Endothelial cell of umbilical vein (primary cell): ENCODE data around the gene PAFAH2. TPM values are rescaled to one million over a fixed set of nuclear protein-coding genes. Genes with fewer than 3 reads are reported as not detected.

Experiments used
- BruUV-seq: library from RNA; stranded (reverse); fragments of 400-500 nt; replicated peaks from 2 replicates; lab custom pipeline; 2021; lab: Mats Ljungman, UMichigan
- CTCF ChIA-PET: fragments of 300-600, 350-600 bp; sonication (Branson Sonifier 250); formaldehyde crosslinking; loops from one replicate; lab custom pipeline; 2021; ENCODE audit warnings: antibody characterized with exemption, inconsistent platforms; lab: Charles Lee
- POLR2A ChIA-PET: fragments of 300-600, 350-600 bp; sonication (Branson Sonifier 250); formaldehyde crosslinking; loops from one replicate; lab custom pipeline; 2021; ENCODE audit warnings: antibody characterized with exemption, inconsistent platforms; lab: Charles Lee
- DNase-seq: peaks from one replicate; pipeline ENCODE4 v3.0.0-alpha.2; 2011; ENCODE audit warnings: low read depth, low spot score
- FAIRE-seq: peaks from 2 replicates; lab custom pipeline; 2011; peaks lifted over from hg19 to GRCh38; lab: Jason Lieb, UNC
- H2AFZ ChIP-seq: 2 replicates; pipeline ENCODE4 v1.6.0; 2012; ENCODE audit warnings: low read depth, low read length, control low read depth, inconsistent platforms
- H3K27ac ChIP-seq: 2 replicates; pipeline ENCODE4 v1.5.1; 2011; ENCODE audit warnings: low read depth, mild to moderate bottlenecking, control low read depth, low read length, moderate library complexity; ENCODE audit not compliant: insufficient read depth
- H3K27me3 ChIP-seq, 2 experiments: 2 replicates each; pipeline versions ENCODE4 v1.6.0 to v1.6.1; 2011; ENCODE audit warnings: low read length in 2 of 2, mixed read lengths in 1 of 2; ENCODE audit not compliant: control insufficient read depth in 2 of 2, insufficient read depth in 2 of 2
- H3K36me3 ChIP-seq, 2 experiments: 2 replicates in 1 of 2; 3 replicates in 1 of 2; pipeline ENCODE4 v1.5.1; 2011; ENCODE audit warnings: low read length in 2 of 2, mild to moderate bottlenecking in 1 of 2, moderate library complexity in 1 of 2; ENCODE audit not compliant: control insufficient read depth in 2 of 2, insufficient read depth in 2 of 2; ENCODE audit errors: extremely low read depth in 1 of 2
- H3K4me1 ChIP-seq: 3 replicates; pipeline ENCODE4 v1.5.1; 2011; ENCODE audit warnings: mild to moderate bottlenecking, low read length; ENCODE audit not compliant: control insufficient read depth, insufficient read depth; ENCODE audit errors: extremely low read depth
- H3K4me2 ChIP-seq: 2 replicates; pipeline ENCODE4 v1.6.1; 2011; ENCODE audit warnings: low read length, control low read depth, mixed read lengths; ENCODE audit not compliant: insufficient read depth
- H3K4me3 ChIP-seq, 3 experiments: fragments of 200-600 bp in 1 of 3; sonication (generic), shearing (Covaris generic) in 1 of 3; replicated peaks in 1 of 3; 2 replicates each; pipeline ENCODE4 v1.5.1; 2011 to 2016; ENCODE audit warnings: control low read depth in 3 of 3, low read length in 3 of 3, mild to moderate bottlenecking in 2 of 3, inconsistent platforms in 1 of 3, low read depth in 1 of 3, moderate library complexity in 1 of 3; ENCODE audit not compliant: insufficient read depth in 1 of 3
- H3K79me2 ChIP-seq: 2 replicates; pipeline ENCODE4 v1.6.0; 2012; ENCODE audit warnings: low read length, inconsistent platforms; ENCODE audit not compliant: control insufficient read depth, insufficient read depth
- H3K9ac ChIP-seq: replicated peaks from 2 replicates; pipeline ENCODE3; 2011; ENCODE audit warnings: low read length, control low read depth; ENCODE audit not compliant: insufficient read depth; ENCODE audit errors: extremely low read depth
- H3K9me1 ChIP-seq: replicated peaks from 3 replicates; pipeline ENCODE4 v1.6.0; 2011; ENCODE audit warnings: mild to moderate bottlenecking, low read length; ENCODE audit not compliant: control insufficient read depth, insufficient read depth; ENCODE audit errors: extremely low read depth
- H3K9me3 ChIP-seq: replicated peaks from 2 replicates; pipeline ENCODE4 v1.5.1; 2012; ENCODE audit warnings: low read length, inconsistent platforms; ENCODE audit not compliant: control insufficient read depth, insufficient read depth
- H4K20me1 ChIP-seq: replicated peaks from 2 replicates; pipeline ENCODE3; 2011; ENCODE audit warnings: mild to moderate bottlenecking, low read length; ENCODE audit not compliant: control insufficient read depth, insufficient read depth; ENCODE audit errors: extremely low read depth
- EZH2 ChIP-seq: IDR thresholded peaks from 2 replicates; pipeline ENCODE4 v1.6.1; 2012; ENCODE audit warnings: borderline replicate concordance, low read depth, mild to moderate bottlenecking, moderate library complexity, low read length, inconsistent platforms; ENCODE audit not compliant: severe bottlenecking
- FOS ChIP-seq: IDR thresholded peaks from 2 replicates; pipeline ENCODE4 v1.6.1; 2011; ENCODE audit warnings: mild to moderate bottlenecking, low read length, moderate library complexity, borderline replicate concordance; ENCODE audit not compliant: insufficient read depth
- GATA2 ChIP-seq: IDR thresholded peaks from 2 replicates; pipeline ENCODE4 v1.7.0; 2011; ENCODE audit warnings: low read depth, mild to moderate bottlenecking, moderate library complexity, mixed read lengths, low read length; ENCODE audit not compliant: insufficient read length, insufficient read depth
- JUN ChIP-seq: IDR thresholded peaks from 2 replicates; pipeline ENCODE4 v1.6.1; 2011; ENCODE audit warnings: borderline replicate concordance, low read depth; ENCODE audit not compliant: insufficient read length, insufficient read depth
- MAX ChIP-seq: IDR thresholded peaks from 2 replicates; pipeline ENCODE4 v1.6.1; 2011; ENCODE audit not compliant: insufficient read depth, insufficient read length
- MYC ChIP-seq: IDR thresholded peaks from one replicate; pipeline ENCODE4 v1.6.1; 2011; ENCODE audit warnings: mild to moderate bottlenecking, low read depth, low read length
- POLR2A ChIP-seq: IDR thresholded peaks from 2 replicates; pipeline ENCODE4 v1.6.1; 2012; ENCODE audit warnings: low read depth, mild to moderate bottlenecking, control low read depth, low read length
- POLR2AphosphoS5 ChIP-seq: IDR thresholded peaks from 2 replicates; pipeline ENCODE4 v1.6.1; 2012; ENCODE audit warnings: low read depth, mild to moderate bottlenecking, control low read depth, low read length, moderate library complexity; ENCODE audit not compliant: insufficient read depth
- dilution Hi-C: fragments of 300-500 bp; cut with MboI; formaldehyde crosslinking; loops from one replicate; pipeline ENCODE4 v1.15.0; 2019; ENCODE audit warnings: low sequenced_read_pairs; ENCODE audit not compliant: extremely low pct_ligation_motif_present
- intact Hi-C: fragments of 100-400 bp; cut with micrococcal nuclease; formaldehyde crosslinking; loops from one replicate; pipeline ENCODE4 v1.10.0; 2022
- polyA plus RNA-seq, 4 experiments: library from polyadenylated mRNA; depleted of rRNA in 3 of 4; stranded (reverse) in 3 of 4; unstranded in 1 of 4; fragments of >200 nt; gene quantifications; 2 replicates each; pipeline versions ENCODE4 v1.2.1 to v1.2.3, GENCODE V29; 2011 to 2012; ENCODE audit warnings: missing spikeins in 1 of 4
- total RNA-seq: library from RNA; stranded (reverse); gene quantifications from 2 replicates; pipeline ENCODE4 v1.2.3, GENCODE V29; 2021
- TF ChIP-seq, protein P1 (sequence below), 2 donors: IDR thresholded peaks; 1 replicate in 1 of 2; 2 replicates in 1 of 2; pipeline ENCODE4 v1.5.1; 2011; ENCODE audit warnings: low read length in 2 of 2, mild to moderate bottlenecking in 2 of 2, moderate library complexity in 2 of 2, control low read depth in 1 of 2, inconsistent platforms in 1 of 2, low read depth in 1 of 2; ENCODE audit not compliant: insufficient read depth in 1 of 2; ENCODE audit errors: extremely low read depth in 1 of 2

The PAFAH2 gene
- total and polyA plus RNA-seq, 2 donors (not counting 3 experiments of a cell fraction or from before 2014, with no cell fraction given) = 6.0 to 6.9 TPM

DNA sequence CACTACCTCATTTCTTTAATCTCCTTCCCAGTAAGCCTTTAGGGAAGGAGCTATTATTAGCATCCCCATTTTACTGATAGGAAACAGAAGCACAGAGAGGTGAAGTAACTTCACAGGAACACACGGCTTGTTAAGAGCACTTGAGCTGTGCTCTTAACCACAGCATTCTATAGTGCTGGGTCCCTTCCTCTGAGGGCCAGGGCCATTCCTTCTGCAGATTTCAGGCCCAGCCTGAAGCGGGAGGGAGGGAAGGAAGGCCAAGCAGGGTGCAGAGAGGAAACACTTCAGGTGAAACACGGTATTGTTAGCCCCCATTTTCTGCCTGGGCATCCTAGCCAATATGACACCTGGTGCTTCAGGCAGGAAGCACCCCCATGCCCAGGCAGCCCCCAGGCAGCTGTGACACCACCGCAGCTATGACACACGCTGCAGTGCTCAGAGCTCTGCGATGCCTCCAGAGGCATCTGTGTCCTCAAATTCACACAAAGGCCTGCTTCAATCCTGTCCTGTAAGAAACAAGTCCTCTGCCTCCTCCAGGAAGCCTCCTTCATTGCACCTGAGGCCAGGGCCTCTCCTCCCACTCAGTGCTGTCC lies 19.2 kb upstream of the PAFAH2 start:
- no peaks in the 10 kb centered on the region for H3K9me3 ChIP-seq
- H3K79me2 ChIP-seq = no peaks in the 10 kb centered on the region
- H3K27ac ChIP-seq = no peak overlapping the region
- BruUV-seq = no TSS peak
- FAIRE-seq = no peak
- no peak overlapping the region for H3K9ac ChIP-seq
- intact Hi-C loops (no loop called here), dilution Hi-C loops (no loop called here)
- TF ChIP-seq FOS = no peak
- TF ChIP-seq MYC = no peak
- TF ChIP-seq JUN = no peak
- TF ChIP-seq GATA2 = no peak
- TF ChIP-seq POLR2AphosphoS5 = no peak
- TF ChIP-seq EZH2 = no peak
- no peak for TF ChIP-seq POLR2A
- TF ChIP-seq MAX = no peak
- TF ChIP-seq, protein P1, sequence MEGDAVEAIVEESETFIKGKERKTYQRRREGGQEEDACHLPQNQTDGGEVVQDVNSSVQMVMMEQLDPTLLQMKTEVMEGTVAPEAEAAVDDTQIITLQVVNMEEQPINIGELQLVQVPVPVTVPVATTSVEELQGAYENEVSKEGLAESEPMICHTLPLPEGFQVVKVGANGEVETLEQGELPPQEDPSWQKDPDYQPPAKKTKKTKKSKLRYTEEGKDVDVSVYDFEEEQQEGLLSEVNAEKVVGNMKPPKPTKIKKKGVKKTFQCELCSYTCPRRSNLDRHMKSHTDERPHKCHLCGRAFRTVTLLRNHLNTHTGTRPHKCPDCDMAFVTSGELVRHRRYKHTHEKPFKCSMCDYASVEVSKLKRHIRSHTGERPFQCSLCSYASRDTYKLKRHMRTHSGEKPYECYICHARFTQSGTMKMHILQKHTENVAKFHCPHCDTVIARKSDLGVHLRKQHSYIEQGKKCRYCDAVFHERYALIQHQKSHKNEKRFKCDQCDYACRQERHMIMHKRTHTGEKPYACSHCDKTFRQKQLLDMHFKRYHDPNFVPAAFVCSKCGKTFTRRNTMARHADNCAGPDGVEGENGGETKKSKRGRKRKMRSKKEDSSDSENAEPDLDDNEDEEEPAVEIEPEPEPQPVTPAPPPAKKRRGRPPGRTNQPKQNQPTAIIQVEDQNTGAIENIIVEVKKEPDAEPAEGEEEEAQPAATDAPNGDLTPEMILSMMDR (IDR thresholded peaks at IDR 0.05; ENCODE audit: extremely low read depth in 1 of 2, insufficient read depth in 1 of 2, low read depth in 1 of 2, low read length in 2 of 2) = no peak
- ChIA-PET POLR2A (no interaction called here), CTCF (interaction anchor here (0.7 to 1.6 kb wide), 3 partner anchors 17 to 400 kb away, joined by 3 to 5 read pairs (median 3); partner anchors contain the start of gene PAFAH2)
- no peak overlapping the region for H3K4me3 ChIP-seq
- no peak overlapping the region for H2AFZ ChIP-seq
- H4K20me1 ChIP-seq = no peaks in the 10 kb centered on the region
- no peaks in the 10 kb centered on the region for H3K9me1 ChIP-seq
- H3K4me1 ChIP-seq = no peaks in the 10 kb centered on the region
- DNase-seq = no peak
- peaks cover 2 to 4% of the 10 kb centered on the region in 2 experiments for H3K27me3 ChIP-seq
- no peak overlapping the region for H3K4me2 ChIP-seq
- H3K36me3 ChIP-seq = no peaks in the 10 kb centered on the region
